ENCODE measurements around the gene UNC13A. TPM values are rescaled to one million over a fixed set of nuclear protein-coding genes. Genes with fewer than 3 reads are reported as not detected.

The UNC13A gene
- total and polyA plus RNA-seq, 2 donors (not counting 3 experiments of a cell fraction or from before 2014, with no cell fraction given): 0.04 to 0.09 TPM

DNA sequence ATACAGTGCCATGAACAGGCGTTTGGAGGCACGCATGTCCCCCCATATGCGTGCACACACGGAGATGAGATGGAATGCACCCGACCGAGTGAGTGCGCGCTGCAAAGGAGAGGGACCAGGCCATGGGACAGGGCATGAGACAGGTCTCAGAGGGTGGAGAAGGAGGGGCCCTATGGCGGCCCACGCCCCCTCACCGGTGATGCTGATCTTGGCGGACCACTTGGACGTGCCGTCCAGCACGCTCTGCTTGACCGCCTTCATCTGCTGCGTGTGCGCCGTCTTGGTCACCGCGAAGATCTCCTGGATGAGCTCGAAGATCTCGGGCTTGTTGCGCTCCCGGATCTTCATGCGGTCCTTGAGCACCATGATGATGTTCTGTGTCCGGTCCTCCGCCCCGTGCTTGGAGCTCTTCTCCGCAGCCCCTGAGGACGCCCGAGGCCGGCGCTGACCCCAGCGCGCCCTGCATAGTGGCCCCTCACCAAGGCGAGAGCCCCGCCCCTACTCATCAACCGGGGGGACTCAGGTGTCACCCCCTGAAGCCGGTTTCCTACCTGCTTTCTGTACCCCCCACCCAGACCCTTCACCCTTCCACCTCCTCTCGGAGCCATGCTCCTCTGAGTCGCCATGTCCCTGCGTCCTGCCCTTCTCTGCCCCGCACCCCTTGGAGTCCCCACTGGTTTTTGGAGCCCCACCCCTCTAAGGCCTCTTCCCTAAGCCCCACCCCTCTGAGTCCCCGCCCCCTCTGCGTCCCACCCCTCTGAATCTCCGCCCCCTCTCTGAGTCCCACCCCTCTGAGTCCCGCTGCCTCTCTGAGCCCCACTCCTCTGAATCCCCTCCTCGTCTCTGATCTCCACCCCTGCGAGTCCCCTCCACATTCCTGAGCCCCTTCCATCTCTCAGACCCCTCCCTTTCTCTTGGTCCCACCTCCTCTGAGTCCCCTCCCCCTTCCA lies 40.8 kb downstream of the UNC13A start:
- Histone ChIP-seq H3K27me3 (ENCODE audit: control insufficient read depth in 2 of 2, insufficient read depth in 2 of 2, low read length in 2 of 2) (no peaks in the 10 kb centered on the region), H3K9ac (replicated peaks; ENCODE audit: extremely low read depth, insufficient read depth, low read length) (no peak overlapping the region), H3K4me3 (replicated peaks in 1 of 3; ENCODE audit: insufficient read depth in 1 of 3, low read depth in 1 of 3, low read length in 3 of 3) (no peak overlapping the region), H4K20me1 (replicated peaks; ENCODE audit: control insufficient read depth, extremely low read depth, insufficient read depth, low read length) (no peaks in the 10 kb centered on the region), H3K36me3 (ENCODE audit: control insufficient read depth in 2 of 2, extremely low read depth in 1 of 2, insufficient read depth in 2 of 2, low read length in 2 of 2) (no peaks in the 10 kb centered on the region), H3K4me2 (ENCODE audit: insufficient read depth, low read length) (no peak overlapping the region), H3K9me1 (replicated peaks; ENCODE audit: control insufficient read depth, extremely low read depth, insufficient read depth, low read length) (no peaks in the 10 kb centered on the region), H3K4me1 (ENCODE audit: control insufficient read depth, extremely low read depth, insufficient read depth, low read length) (no peaks in the 10 kb centered on the region), H3K79me2 (ENCODE audit: control insufficient read depth, insufficient read depth, low read length) (no peaks in the 10 kb centered on the region), H2AFZ (ENCODE audit: low read depth, low read length) (no peak overlapping the region), H3K9me3 (replicated peaks; ENCODE audit: control insufficient read depth, insufficient read depth, low read length) (no peaks in the 10 kb centered on the region), H3K27ac (ENCODE audit: insufficient read depth, low read depth, low read length) (no peak overlapping the region)
- POLR2A ChIA-PET: no interaction called here
- CTCF ChIA-PET: no interaction called here
- dilution Hi-C loops (cut with MboI; ENCODE audit: extremely low pct_ligation_motif_present, low sequenced_read_pairs) (no loop called here), intact Hi-C loops (cut with micrococcal nuclease) (no loop called here)
- no TSS peak for BruUV-seq (replicated peaks)
- DNase-seq (ENCODE audit: low read depth, low spot score): no peak
- no peak for TF ChIP-seq FOS (IDR thresholded peaks at IDR 0.05; ENCODE audit: borderline replicate concordance, insufficient read depth, low read length)
- TF ChIP-seq POLR2AphosphoS5 (IDR thresholded peaks at IDR 0.05; ENCODE audit: insufficient read depth, low read depth, low read length): no peak
- no peak for TF ChIP-seq JUN (IDR thresholded peaks at IDR 0.05; ENCODE audit: borderline replicate concordance, insufficient read depth, insufficient read length, low read depth)
- TF ChIP-seq MYC (IDR thresholded peaks at IDR 0.05; ENCODE audit: low read depth, low read length): no peak
- TF ChIP-seq, protein P1, sequence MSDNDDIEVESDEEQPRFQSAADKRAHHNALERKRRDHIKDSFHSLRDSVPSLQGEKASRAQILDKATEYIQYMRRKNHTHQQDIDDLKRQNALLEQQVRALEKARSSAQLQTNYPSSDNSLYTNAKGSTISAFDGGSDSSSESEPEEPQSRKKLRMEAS (IDR thresholded peaks at IDR 0.05; ENCODE audit: insufficient read depth, insufficient read length): no peak
- TF ChIP-seq POLR2A (IDR thresholded peaks at IDR 0.05; ENCODE audit: low read depth, low read length): no peak
- no peak for TF ChIP-seq GATA2 (IDR thresholded peaks at IDR 0.05; ENCODE audit: insufficient read depth, insufficient read length, low read depth, low read length)
- no peak for TF ChIP-seq EZH2 (IDR thresholded peaks at IDR 0.05; ENCODE audit: borderline replicate concordance, low read depth, low read length, severe bottlenecking)
- TF ChIP-seq, protein P2, sequence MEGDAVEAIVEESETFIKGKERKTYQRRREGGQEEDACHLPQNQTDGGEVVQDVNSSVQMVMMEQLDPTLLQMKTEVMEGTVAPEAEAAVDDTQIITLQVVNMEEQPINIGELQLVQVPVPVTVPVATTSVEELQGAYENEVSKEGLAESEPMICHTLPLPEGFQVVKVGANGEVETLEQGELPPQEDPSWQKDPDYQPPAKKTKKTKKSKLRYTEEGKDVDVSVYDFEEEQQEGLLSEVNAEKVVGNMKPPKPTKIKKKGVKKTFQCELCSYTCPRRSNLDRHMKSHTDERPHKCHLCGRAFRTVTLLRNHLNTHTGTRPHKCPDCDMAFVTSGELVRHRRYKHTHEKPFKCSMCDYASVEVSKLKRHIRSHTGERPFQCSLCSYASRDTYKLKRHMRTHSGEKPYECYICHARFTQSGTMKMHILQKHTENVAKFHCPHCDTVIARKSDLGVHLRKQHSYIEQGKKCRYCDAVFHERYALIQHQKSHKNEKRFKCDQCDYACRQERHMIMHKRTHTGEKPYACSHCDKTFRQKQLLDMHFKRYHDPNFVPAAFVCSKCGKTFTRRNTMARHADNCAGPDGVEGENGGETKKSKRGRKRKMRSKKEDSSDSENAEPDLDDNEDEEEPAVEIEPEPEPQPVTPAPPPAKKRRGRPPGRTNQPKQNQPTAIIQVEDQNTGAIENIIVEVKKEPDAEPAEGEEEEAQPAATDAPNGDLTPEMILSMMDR (IDR thresholded peaks at IDR 0.05; ENCODE audit: extremely low read depth in 1 of 2, insufficient read depth in 1 of 2, low read depth in 1 of 2, low read length in 2 of 2): no peak
- FAIRE-seq: no peak

Measured in endothelial cell of umbilical vein (primary cell).